Right lobe of liver (tissue), 4 donors: ENCODE measurements around the gene DPP6.
"Not testable (repeated sequence)": the region's sequence is repeated elsewhere in the genome, so short reads cannot be mapped to it uniquely, and the experiment has no call there.

Experiments used
- POLR2A ChIP-seq: fragments of 450-650 bp; IDR thresholded peaks from one replicate; pipeline ENCODE4 v1.6.1; 2017; ENCODE audit warnings: antibody characterized with exemption, mild to moderate bottlenecking
- TF ChIP-seq, protein P1 (sequence below), 4 donors: fragments of 200-600 bp in 3 of 4; fragments of 450-650 bp in 1 of 4; IDR thresholded peaks; one replicate each; pipeline versions ENCODE4 v1.5.1 to v1.8.0; 2016 to 2022; ENCODE audit warnings: antibody characterized with exemption in 4 of 4, mild to moderate bottlenecking in 2 of 4
- donor health status: DM: no; HTN: no; CAD: no.
- donor health status: DM: no; HTN: no; CAD: no.
- donor health status: DM: no; HTN: yes; CAD: no.

DNA sequence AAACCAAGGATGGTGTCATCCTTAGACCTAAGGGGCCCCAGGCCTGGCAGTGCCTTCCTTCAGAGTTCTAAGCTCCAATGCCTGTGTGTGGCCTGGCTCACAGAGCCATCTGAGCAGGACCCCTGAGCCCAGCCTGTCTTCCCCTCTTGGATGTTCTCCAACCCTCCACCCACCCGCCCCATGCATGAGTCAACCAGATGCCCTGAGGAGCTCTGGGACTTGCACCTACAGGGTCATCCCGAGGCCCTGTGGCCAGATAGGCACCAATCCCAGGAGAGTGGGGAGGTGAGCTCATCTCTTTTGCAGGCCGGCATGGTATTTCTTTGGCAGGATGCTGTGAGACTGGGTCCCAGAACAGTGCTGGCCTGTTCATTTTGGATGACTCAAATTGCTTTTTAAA, 103.7 kb downstream of the DPP6 start:
- TF ChIP-seq, protein P1, sequence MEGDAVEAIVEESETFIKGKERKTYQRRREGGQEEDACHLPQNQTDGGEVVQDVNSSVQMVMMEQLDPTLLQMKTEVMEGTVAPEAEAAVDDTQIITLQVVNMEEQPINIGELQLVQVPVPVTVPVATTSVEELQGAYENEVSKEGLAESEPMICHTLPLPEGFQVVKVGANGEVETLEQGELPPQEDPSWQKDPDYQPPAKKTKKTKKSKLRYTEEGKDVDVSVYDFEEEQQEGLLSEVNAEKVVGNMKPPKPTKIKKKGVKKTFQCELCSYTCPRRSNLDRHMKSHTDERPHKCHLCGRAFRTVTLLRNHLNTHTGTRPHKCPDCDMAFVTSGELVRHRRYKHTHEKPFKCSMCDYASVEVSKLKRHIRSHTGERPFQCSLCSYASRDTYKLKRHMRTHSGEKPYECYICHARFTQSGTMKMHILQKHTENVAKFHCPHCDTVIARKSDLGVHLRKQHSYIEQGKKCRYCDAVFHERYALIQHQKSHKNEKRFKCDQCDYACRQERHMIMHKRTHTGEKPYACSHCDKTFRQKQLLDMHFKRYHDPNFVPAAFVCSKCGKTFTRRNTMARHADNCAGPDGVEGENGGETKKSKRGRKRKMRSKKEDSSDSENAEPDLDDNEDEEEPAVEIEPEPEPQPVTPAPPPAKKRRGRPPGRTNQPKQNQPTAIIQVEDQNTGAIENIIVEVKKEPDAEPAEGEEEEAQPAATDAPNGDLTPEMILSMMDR (IDR thresholded peaks at IDR 0.05), result not testable (repeated sequence)
- not testable (repeated sequence) for TF ChIP-seq POLR2A
